NCI-H2081 treated with DMSO at 0.1 percent for 48 hours (cell line): ENCODE data around the gene SLC9A9.

ENCODE experiments used
- DNase-seq: peaks from one replicate; lab custom pipeline; 2025; lab: John Stamatoyannopoulos, UW

SLC9A9 gene

DNA sequence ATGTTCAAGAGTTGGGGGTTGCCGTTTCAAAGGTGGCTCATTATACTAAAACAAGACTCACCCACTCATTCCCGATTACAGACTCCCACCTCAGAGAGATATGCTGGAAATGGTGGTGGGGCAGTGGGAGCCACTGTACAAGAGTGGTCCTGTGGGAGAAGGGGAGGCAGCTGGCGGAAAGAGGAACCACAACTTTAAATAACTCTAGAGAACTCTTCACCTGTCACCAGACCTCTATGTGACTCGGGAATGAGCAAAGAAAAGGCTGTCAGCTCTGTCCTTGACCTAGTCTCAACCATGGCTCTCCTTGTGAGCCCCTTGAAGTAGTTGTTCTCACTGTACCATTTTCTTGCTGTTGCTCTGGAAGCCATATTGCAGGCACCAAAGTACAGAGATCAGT, 434.9 kb downstream of the SLC9A9 start:
- DNase-seq: no peak

DNA sequence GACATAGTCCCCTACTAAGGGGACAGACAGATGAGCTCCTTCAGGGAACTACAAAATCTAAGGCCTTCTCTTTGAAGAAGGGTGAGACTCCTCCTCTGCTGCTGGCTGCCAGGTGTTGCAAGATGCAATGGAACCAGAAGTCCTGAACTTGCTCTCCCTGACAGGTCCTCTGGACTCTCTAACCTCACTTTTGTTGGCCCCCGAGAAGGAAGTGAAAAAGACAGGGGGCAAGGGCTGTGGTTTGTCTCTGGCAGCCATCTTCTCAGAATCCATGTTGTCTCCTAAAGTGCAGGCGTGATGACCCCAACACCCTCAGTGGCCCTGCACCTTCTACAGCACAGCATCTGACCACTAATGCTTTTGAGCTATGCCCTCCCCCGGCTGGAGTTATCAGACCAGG, 436.2 kb downstream of the SLC9A9 start:
- DNase-seq: no peak

DNA sequence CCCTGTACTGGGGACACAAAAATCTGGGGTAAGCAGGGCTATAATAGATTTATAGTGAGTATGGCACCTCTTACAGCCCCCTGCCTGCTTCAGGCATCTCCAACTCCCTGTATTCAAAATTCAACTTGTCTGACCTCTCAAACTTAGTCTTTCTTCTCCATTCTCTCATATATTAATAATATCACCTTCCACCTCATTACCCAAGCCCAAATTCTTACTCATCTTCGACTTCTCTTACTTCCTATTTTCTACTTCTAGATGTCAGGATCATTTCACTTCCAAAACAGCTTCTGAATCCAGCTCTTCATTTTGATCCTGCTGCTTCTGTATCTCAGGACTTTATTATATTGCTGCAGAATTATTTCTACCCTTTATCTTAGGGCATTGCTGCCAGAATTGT, 438.0 kb downstream of the SLC9A9 start:
- no peak for DNase-seq

DNA sequence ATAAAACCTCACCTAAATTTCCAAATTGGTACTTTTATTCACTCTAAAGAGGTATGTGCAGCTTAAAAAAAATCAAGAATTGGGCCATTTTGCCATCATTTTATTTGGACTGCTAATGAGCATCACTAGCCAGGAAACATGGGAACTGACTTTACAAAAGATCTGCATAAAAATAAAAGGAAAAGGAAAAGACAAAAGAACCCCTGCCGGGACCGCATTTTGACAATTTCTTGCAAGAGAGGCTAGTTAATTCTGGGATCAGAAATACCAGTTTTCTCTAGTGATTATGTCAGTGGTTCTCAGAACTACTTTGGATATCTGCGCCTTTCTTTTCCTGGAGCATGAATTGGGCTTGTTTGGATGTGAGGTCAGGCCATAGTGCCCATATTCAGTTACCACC, 439.5 kb downstream of the SLC9A9 start:
- DNase-seq: no peak

DNA sequence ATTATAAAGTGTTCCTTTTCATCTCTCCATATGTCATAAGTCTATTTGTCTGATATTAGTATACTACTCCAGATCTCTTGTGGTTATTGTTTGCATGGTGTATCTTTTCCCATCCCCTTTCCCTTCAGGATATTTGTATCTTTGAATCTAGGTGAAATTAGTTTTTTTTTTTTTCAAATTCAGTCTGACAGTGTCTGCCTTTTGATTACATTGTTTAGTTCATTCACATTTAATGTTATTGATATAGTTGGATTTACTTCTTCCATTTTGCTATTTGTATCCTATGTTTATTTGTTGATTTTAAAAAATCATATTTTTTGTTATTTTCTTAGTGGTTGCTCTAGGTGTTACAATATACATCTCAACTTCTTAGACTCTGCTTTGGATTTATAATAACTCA, 445.7 kb downstream of the SLC9A9 start:
- no peak for DNase-seq

DNA sequence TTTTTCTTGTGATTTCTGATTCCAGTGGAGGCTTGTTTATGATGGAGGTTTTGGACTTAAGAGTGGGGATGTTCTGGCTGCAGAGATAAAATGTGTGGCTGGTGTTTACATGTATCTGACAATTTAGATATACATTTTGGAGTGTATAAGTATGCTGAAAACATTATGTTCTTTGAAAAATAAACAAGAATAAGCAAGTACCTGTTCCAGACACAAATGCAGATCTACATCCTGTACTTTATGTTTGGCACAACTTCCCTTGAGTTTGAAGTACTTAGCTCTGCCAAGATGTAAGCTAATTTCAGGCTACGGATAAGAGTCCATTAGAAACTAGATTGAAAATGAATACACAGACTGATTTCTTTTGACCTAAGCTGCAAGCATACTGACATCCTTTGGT, 451.5 kb downstream of the SLC9A9 start:
- DNase-seq: no peak

DNA sequence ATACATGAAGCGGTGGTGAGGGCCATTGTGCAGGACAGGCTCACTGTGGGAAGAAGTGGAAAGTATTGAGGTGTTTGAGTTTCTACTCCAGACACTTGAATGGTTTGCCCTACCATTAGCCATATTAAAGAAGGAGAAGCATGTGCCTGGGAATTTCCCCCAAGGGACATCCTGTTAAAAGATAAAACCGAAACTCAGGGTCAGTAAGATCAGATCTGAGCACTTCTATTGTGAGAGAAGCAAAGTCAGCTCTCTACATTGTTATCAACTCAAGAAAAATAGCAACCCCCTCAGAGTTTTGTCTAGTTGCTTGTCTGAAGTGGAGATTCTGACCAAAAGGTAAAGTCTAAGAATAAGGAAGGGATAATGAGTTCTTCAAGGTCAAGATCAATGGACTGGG, 458.9 kb downstream of the SLC9A9 start:
- DNase-seq: no peak

DNA sequence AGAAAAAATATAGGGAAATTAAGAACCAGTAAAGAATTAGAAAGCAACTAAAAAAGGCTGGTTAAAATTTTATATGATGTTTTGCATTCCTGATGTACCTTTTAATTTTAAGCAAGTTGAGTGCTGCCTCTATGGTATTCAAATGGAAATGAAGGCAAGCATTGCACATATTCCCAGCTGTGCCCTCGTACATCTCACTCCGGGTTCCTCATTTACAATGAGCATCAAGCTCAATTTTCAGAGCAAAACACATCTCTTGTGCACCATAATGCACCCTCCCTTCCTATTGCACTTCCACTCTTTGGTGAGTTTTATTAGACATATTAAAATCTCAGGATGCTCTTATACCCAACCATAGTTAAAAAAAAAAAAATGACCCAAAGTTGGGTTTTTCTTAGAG, 460.8 kb downstream of the SLC9A9 start:
- no peak for DNase-seq

DNA sequence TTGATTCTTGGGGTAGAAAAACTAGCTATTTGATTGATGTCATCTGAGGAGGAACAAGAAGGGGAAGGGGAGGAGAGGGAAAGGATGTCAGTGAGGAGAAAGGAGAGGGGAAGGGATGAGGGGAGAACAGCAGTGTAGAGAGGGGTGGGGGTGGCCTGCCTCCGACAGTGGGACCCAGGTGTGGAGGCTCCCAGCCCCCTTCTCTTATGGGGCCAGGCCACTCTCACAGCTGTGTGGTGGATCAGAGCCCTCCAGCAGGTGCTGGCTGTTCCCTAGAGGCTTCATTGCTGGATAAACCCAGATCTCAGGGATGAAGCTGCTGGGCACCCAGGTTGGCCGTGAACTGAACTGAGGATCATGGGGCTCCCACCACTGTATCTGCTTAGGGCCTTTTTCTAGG, 464.2 kb downstream of the SLC9A9 start:
- no peak for DNase-seq

DNA sequence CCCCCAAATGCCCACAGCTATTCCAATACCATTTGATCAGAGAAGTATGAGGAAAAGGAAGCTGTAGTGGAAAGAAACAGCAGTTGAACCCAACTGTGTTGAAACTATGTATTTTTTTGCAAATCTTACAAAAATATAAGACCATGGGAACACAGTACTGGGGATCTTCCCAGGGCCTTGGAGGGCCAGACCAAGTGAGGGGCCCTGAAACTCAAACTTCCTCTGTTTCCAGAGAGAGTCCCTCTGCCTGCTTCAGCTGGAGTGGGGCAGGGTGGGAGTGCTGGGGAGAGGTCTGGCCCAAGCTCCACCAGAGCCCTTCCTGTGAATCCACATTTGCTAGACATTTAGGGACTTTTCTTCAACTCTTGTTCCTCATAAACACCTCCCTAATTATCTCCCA, 464.8 kb downstream of the SLC9A9 start:
- DNase-seq: no peak

DNA sequence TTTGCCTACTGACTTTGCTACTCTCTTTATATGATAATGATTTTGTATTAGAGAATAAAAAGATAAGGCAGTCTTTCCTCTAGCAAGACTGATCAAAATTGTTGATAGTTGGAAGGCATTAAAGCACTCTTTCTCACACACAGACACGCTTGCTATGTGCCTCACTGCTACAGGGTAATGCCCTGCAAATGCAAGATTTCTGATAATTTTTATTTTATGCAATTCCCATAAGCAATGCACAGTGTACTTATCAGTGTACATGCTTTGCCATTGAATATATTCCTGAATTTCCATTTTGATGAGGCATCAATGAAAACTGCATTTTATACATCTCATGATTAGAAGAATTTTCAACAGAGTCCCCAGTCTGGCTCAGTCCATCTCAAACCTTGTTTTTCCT, 465.5 kb downstream of the SLC9A9 start:
- no peak for DNase-seq

DNA sequence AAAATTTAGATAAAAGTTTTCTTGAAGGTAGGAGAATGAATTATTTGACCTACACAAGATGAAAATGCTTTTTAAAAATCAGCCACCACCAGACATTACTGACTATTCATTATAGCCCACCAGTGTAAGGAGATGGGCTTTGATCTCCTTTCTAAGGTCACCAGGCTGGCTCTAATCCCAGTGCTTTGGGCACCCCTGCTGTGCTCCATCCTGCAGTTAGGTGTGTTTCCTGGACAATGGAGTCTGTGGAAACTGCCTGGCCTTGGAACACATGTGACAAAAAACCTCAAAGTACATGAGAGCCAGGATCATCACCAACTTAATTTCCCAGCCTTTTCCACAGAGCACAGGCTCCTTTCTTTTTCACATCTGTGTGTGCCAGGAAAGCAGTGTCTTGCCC, 467.8 kb downstream of the SLC9A9 start:
- DNase-seq: no peak

DNA sequence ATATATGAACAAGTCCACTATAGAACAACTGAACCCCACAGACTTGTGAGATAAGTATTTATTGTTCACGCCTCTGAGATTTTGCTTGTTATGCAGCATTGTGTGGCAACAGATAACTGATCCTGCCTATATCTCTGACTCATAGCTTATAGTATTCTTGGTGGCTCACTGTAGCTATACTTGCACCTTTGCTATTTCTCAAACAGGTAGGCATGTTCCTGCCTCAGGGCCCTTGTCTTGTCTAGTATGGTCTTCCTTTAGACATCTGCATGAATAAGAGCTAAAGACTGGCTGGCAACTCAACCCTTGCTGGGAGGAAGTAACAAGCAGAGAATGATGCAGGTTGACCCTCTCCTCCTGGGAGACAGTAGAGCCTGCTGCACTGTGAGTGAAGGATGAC, 472.6 kb downstream of the SLC9A9 start:
- no peak for DNase-seq

DNA sequence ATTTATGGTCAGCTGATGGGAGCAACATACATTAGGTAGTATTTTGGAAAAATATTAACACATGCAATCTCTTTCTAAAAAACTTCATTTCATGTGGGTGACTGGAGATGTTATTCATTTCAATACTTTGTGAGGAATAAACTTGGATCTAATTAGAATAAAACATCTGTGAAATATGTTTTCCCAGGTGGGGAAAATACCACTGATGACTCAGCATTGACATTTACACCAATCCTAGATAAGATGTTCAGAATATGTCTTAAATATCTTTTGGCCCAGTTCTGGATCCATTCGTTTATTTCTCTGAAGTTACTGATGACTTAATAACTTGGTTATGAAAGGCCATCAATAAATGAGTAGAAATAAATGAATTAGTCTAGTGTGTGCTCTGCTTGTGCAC, 481.1 kb downstream of the SLC9A9 start:
- no peak for DNase-seq

DNA sequence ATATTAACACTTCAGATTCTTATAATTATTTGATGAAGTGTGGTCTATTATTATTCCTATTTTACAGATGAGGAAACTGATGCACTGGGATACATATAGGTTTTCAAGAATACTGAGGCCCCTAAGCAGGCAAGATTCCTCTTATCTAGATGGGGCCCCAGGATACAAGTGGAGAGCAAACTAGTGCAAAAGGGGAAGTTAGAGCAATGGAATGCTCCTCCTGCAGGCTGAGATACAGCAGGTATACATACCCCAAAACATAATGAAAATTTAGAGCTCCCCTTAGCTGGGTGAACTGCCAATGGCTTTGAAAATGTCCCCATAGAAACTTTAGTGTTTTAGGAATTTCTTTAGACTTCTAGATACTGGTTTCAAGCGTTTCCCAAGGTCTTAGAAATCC, 481.6 kb downstream of the SLC9A9 start:
- DNase-seq: no peak

DNA sequence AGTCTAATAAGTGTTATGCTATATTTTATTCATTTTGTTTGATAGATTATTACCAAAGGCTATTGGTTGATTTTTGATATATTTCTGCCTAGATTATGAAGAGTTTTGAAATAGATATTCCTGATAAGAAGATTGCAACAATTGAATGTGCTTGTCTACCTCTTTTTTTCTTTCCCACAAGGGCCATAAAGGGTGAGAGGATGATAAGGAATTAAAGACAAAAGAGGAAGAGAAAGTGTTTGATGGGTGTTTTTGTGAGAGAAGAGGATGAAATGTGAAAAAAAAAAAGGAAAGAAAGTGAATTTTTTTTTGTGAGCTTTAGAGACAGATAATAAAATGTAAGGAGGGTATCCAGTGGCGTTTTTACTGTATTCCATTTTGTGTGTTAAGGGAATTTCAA, 484.3 kb downstream of the SLC9A9 start:
- no peak for DNase-seq

DNA sequence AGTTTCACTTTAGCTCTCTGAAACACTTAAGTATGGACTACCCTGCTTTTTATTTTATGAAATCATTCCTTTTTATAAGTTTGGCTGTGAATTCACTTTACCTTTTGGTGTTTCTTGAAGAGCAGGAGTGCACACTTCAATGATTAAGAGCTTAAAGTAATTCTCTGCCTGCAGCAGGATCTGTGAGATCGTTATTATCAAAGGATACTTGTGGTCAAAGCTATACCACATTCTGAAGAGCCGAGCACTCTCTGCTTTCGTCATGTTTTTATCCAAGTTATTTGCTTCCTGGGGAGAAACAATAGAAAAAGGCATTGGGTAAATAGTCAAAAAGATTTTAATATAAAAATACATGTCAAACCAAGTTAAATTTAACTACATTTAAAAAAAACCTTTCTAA, 485.0 kb downstream of the SLC9A9 start:
- DNase-seq: no peak

DNA sequence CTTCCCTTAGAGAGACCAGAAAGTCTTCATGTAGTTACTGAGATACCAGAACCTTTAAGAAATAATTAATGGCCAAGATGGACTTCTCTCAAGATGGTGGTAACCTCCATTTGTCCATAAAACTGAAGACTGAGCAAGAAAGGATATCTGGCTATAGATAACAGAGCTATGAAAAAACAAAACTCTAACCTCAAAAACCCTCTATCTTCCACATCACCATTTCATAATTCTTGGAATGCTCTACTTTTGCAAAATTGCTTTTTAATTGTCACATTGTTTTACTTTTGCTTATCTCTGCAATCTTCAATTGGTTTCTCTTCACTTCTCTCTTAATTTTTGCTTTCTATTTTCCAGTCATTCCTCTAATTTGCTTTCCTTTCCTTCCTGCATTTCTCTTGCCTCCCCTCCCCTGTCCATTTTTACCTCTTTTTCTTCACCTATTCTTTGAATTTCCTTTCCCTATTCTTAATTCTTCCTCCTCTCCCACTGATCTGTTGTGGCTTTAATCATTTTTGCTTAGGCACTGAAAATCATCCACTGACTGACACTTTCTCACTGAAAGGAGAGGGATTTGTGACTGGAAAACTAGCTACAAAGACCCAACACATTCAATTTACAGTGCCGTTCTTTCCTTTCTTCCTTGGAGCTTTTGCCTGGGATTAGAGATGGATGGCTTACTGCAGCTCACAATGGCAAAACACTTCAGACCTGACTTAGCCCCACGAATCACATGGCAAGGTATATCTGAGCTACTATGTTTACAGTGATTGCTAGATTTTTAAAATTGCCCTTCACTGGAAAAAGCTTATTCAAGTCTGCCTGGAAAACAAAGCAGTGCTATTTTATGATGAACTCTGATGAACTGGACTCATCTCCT, 485.9 kb downstream of the SLC9A9 start:
- DNase-seq: no peak

DNA sequence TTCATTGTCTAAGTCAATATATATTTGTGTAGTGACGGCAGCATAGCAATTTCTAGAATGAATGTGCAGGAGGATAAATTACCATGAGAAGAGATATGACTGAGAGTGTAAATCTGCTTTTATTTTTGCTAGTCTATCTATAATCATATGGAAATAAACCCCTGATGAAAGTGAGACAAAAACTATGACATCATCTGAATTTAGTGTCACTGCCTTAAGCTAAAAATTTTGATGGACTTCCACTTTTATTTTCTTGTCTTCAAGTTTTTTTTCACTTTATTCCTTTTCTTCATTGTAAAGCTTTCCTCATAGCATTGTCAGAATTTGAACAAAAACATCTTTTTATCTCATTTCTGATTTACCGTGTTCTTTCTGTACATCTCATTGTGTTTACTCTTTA, 486.7 kb downstream of the SLC9A9 start:
- no peak for DNase-seq

DNA sequence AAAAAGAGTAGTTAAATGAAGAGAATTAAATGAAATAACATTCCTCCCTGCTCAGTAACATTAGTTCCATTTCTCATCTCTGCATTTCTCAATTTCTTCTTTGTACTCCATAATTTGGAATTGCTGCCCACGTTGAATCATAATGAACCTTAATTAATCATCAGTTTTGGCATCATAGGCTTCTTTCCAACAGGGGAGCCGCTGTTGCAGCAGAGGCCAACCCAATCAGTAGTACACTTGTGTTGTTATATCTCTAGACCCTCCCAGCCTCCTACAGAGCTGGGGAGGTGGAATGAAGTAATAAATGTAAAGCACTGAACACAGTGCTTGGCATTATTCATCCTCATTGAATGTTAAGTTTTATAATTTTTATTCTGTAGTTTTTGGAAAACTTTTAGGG, 488.0 kb downstream of the SLC9A9 start:
- no peak for DNase-seq

DNA sequence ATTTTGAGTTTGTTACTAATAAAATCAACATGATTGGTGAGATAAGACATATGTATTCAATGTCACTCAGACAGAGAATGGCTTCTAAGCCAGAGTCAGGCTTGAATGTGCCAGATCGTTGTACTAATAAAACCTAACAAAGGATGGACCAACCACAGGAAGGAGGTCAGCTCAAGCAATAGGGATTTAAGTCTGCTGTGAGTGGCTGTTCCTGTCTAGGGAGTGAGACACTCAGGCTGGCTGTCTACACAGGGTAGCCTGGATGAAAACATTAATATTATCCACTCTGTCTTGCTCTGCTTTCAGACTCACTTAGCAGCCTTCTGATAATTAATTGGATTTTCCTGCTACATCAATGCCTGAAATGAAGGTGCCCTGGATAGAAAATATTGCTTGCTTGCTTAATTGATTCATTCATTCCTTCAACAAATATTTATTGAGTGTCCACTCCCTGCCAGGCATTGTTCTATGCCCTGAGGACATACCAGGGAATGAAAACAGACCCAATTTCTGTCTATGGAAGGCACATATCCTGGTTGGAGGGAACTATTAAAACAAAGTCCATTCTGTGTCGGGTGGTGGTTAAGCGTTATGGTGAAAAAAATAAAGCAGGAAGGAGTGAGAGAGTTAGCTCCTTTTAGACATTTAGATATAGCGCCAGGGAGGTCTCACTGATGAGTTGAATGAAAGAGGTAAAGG, 489.3 kb downstream of the SLC9A9 start:
- DNase-seq: peak; percentile 51

DNA sequence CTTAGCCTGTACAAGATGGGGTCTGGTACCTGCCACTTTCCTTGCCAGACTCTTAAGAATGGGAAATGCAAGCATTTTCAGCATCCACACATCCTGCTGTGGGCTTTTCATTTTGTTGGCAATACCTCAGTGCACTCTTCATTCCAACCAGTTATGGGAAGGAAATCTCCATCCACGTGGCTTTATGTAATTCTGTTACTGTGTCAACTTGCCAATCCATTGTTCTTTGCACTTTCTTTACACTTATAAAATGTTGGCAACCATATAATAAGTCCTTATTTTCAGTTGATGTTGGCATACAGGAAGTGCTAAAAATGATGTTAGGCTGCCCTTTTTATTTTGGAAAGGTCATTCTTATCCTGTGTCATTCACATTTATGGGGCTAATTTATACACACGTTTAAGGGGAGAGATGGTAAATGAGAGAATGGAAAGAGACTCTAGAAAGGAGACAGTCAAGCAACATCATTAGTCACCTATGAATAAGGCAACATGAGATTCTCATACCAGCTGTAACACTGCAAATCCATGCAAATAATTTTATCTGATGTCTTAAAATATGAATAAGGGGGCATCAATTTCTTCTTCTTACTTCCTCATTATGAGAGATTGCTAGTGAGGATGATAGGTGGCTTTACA, 490.0 kb downstream of the SLC9A9 start:
- peak; percentile 62 for DNase-seq

DNA sequence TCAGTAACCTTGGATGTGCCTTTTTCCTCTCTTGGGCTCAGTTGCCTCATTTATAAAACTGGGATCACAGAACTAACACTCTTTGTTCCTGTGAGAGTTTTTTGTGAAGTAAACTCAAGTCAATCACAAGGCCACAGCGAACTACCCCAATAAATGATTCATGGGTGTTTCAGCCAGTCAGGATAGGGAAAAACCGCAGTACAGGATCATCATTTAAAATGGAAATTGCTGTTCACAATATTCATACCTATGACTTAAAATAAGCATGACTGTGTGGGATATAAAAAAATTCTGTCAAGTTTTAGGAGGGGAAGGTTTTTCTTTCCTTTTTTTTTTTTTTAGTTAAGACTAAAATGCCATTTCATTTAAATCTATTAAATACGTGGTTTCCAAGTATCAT, 490.6 kb downstream of the SLC9A9 start:
- DNase-seq: no peak
